K562 (cell line): ENCODE measurements around the gene NTRK3. TPM values are rescaled to one million over a fixed set of nuclear protein-coding genes. Genes with fewer than 3 reads are reported as not detected.

Source experiments
- ATAC-seq: fragments of 200-7000 bp; cut with Tn5 transposase; 3 replicates; pipeline ENCODE4 v1.9.1; 2020; ENCODE audit warnings: moderate library complexity
- BruUV-seq: library from RNA; stranded (reverse); fragments of 400-500 nt; replicated peaks from 2 replicates; lab custom pipeline; 2021; lab: Mats Ljungman, UMichigan
- CTCF ChIA-PET: fragments of 300-600 bp; formaldehyde crosslinking; extraction: SDS; loops from one replicate; lab custom pipeline; 2021; ENCODE audit warnings: low intra/inter-chr PET ratio; lab: Yijun Ruan, JAX
- POLR2A ChIA-PET: fragments of 300-600, 350-650 bp; sonication (Branson Sonifier 250); formaldehyde crosslinking; extraction: SDS; loops from one replicate; lab custom pipeline; 2021; ENCODE audit warnings: antibody characterized with exemption, inconsistent platforms; lab: Yijun Ruan, JAX
- DNase-seq, 4 experiments: peaks; one replicate each; pipeline versions ENCODE4 v3.0.0 to v3.0.0-alpha.2; 2011 to 2018; ENCODE audit warnings: low spot score in 3 of 4, mixed read lengths in 3 of 4; ENCODE audit errors: extremely low read depth in 1 of 4
- FAIRE-seq: peaks from 2 replicates; lab custom pipeline; 2011; peaks lifted over from hg19 to GRCh38; lab: Jason Lieb, UNC
- H2AFZ ChIP-seq: 2 replicates; pipeline ENCODE4 v1.6.0; 2011; ENCODE audit warnings: low read depth, low read length, control low read depth, inconsistent platforms
- H3K27ac ChIP-seq: fragments of 200-600 bp; 3 replicates; pipeline ENCODE4 v1.8.0; 2011; ENCODE audit warnings: low read depth, mild to moderate bottlenecking, control low read depth, inconsistent platforms, low read length, moderate library complexity, mixed read lengths; ENCODE audit errors: extremely low read depth
- H3K27me3 ChIP-seq, 2 experiments: fragments of 300-600 bp in 1 of 2; 2 replicates in 1 of 2; 3 replicates in 1 of 2; pipeline versions ENCODE4 v1.6.0 to v1.8.0; 2011; ENCODE audit warnings: inconsistent platforms in 2 of 2, low read length in 2 of 2, mild to moderate bottlenecking in 1 of 2, mixed read lengths in 1 of 2, moderate library complexity in 1 of 2; ENCODE audit not compliant: control insufficient read depth in 2 of 2, insufficient read depth in 2 of 2
- H3K36me3 ChIP-seq: fragments of 300-600 bp; 3 replicates; pipeline ENCODE4 v1.8.0; 2011; ENCODE audit warnings: mild to moderate bottlenecking, low read length, inconsistent platforms; ENCODE audit not compliant: control insufficient read depth, insufficient read depth
- H3K4me1 ChIP-seq, 2 experiments: fragments of 200-600 bp in 1 of 2; replicated peaks in 1 of 2; 2 replicates in 1 of 2; 3 replicates in 1 of 2; pipeline versions ENCODE4 v1.5.1 to v1.8.0; 2011; ENCODE audit warnings: inconsistent platforms in 2 of 2, low read length in 2 of 2, mild to moderate bottlenecking in 1 of 2, mixed read lengths in 1 of 2, moderate library complexity in 1 of 2; ENCODE audit not compliant: control insufficient read depth in 2 of 2, insufficient read depth in 2 of 2
- H3K4me2 ChIP-seq: 2 replicates; pipeline ENCODE4 v1.6.1; 2011; ENCODE audit warnings: low read length, control low read depth, inconsistent platforms, mixed read lengths; ENCODE audit not compliant: insufficient read depth
- H3K4me3 ChIP-seq: fragments of 200-600 bp; sonication (generic), shearing (Covaris generic); 2 replicates; pipeline ENCODE4 v1.5.1; 2016; ENCODE audit warnings: control low read depth, inconsistent platforms
- H3K79me2 ChIP-seq: fragments of 200-600 bp; 3 replicates; pipeline ENCODE4 v1.8.0; 2011; ENCODE audit warnings: low read length, inconsistent platforms; ENCODE audit not compliant: control insufficient read depth, insufficient read depth
- H3K9ac ChIP-seq, 2 experiments: 2 replicates each; pipeline versions ENCODE4 v1.6.0 to v1.6.1; 2011; ENCODE audit warnings: low read depth in 2 of 2, low read length in 2 of 2, control low read depth in 1 of 2, inconsistent platforms in 1 of 2, mild to moderate bottlenecking in 1 of 2, mixed read lengths in 1 of 2; ENCODE audit not compliant: insufficient read depth in 1 of 2
- H3K9me1 ChIP-seq: one replicate; pipeline ENCODE4 v1.6.0; 2011; ENCODE audit warnings: inconsistent platforms, mild to moderate bottlenecking, low read length, moderate library complexity; ENCODE audit not compliant: control insufficient read depth, insufficient read depth
- H3K9me3 ChIP-seq: replicated peaks from 2 replicates; pipeline ENCODE4 v1.5.1; 2011; ENCODE audit warnings: low read depth, low read length, inconsistent platforms; ENCODE audit not compliant: control insufficient read depth, insufficient read depth
- H4K20me1 ChIP-seq: replicated peaks from 2 replicates; pipeline ENCODE4 v1.6.1; 2011; ENCODE audit warnings: low read length, inconsistent platforms, mixed read lengths; ENCODE audit not compliant: control insufficient read depth, insufficient read depth
- CTCFL ChIP-seq: IDR thresholded peaks from 2 replicates; pipeline ENCODE4 v1.6.1; 2011; ENCODE audit warnings: borderline replicate concordance, low read depth, mild to moderate bottlenecking, moderate library complexity, low read length; ENCODE audit not compliant: insufficient read depth, poor library complexity, severe bottlenecking
- DEAF1 ChIP-seq: fragments of 450-650 bp; formaldehyde crosslinking; IDR thresholded peaks from 2 replicates; pipeline ENCODE4 v1.4.0; 2020; ENCODE audit warnings: mild to moderate bottlenecking, moderate library complexity
- HOMEZ ChIP-seq: fragments of 250-450 bp; sonication (Bioruptor Pico); IDR thresholded peaks from 2 replicates; pipeline ENCODE4 v1.4.0; 2020; ENCODE audit warnings: mild to moderate bottlenecking, moderate library complexity
- NCOA2 ChIP-seq, 2 experiments: fragments of 450-650 bp; IDR thresholded peaks; 2 replicates each; pipeline ENCODE4 v1.6.1; 2018; ENCODE audit warnings: mild to moderate bottlenecking in 2 of 2, moderate library complexity in 1 of 2; ENCODE audit not compliant: partially characterized antibody in 2 of 2
- NR2C1 ChIP-seq, 2 experiments: fragments of 450-650 bp; IDR thresholded peaks; 2 replicates each; pipeline ENCODE4 v1.6.1; 2017; ENCODE audit warnings: mild to moderate bottlenecking in 2 of 2, antibody characterized with exemption in 1 of 2, inconsistent platforms in 1 of 2, missing compliant biosample characterization in 1 of 2, missing genetic modification characterization in 1 of 2
- SREBF1 ChIP-seq: fragments of 150-350 bp; IDR thresholded peaks from 2 replicates; pipeline ENCODE4 v1.6.1; 2014; ENCODE audit warnings: antibody characterized with exemption, low read depth, low read length, borderline replicate concordance
- TAL1 ChIP-seq: fragments of 450-650 bp; IDR thresholded peaks from 2 replicates; pipeline ENCODE4 v1.6.1; 2016; ENCODE audit warnings: mild to moderate bottlenecking
- ZBTB8A ChIP-seq: fragments of 450-650 bp; IDR thresholded peaks from 2 replicates; pipeline ENCODE4 v1.6.1; 2018; ENCODE audit warnings: mild to moderate bottlenecking, moderate library complexity; ENCODE audit not compliant: partially characterized antibody
- ZKSCAN1 ChIP-seq: fragments of 150-350 bp; IDR thresholded peaks from 2 replicates; pipeline ENCODE4 v1.6.1; 2016; ENCODE audit warnings: low read depth, low read length
- ZNF324 ChIP-seq: fragments of 250-450 bp; sonication (Bioruptor Pico); IDR thresholded peaks from 2 replicates; pipeline ENCODE4 v1.4.0; 2020; ENCODE audit warnings: mild to moderate bottlenecking
- ZNF398 ChIP-seq: fragments of 250-450 bp; sonication (Bioruptor Pico); IDR thresholded peaks from 2 replicates; pipeline ENCODE4 v1.8.0; 2021; ENCODE audit warnings: moderate library complexity, mild to moderate bottlenecking, inconsistent platforms
- WGBS: fragments of 100-300 bp; shearing (Covaris generic); methylation state at CpG from one replicate; pipeline ENCODE4 v1.1.6; 2016; ENCODE audit warnings: low coverage, mixed read lengths; ENCODE audit not compliant: insufficient coverage; ENCODE audit errors: missing lambda C conversion rate; 5-methylcytosine and 5-hydroxymethylcytosine counted together
- in situ Hi-C: fragments of 300-500 bp; cut with MboI; formaldehyde crosslinking; loops from 4 replicates; pipeline ENCODE4 v1.15.0; 2018; ENCODE audit warnings: inconsistent platforms, mixed read lengths
- intact Hi-C: fragments of 100-400 bp; cut with micrococcal nuclease; formaldehyde crosslinking; loops from 2 replicates; pipeline ENCODE4 v1.14.2; 2022
- polyA plus RNA-seq, 8 experiments: library from polyadenylated mRNA; depleted of rRNA in 4 of 8; stranded (reverse) in 5 of 8; unstranded in 3 of 8; fragments of >200 nt; fragmentation: Nextera tagmentation in 2 of 8; fragmentation: Illumina TruSeq in 1 of 8; extraction: Ambion mirVana in 2 of 8; extraction: Trizol in 1 of 8; gene quantifications; 2 replicates each; pipeline versions ENCODE4 v1.2.1 to v1.2.3, GENCODE V29; 2011 to 2014; ENCODE audit warnings: inconsistent platforms in 1 of 8, missing spikeins in 1 of 8
- total RNA-seq, 7 experiments: library from RNA; depleted of rRNA in 6 of 7; stranded (reverse); fragments of >200 nt in 6 of 7; fragmentation: Illumina TruSeq in 2 of 7; extraction: Trizol in 2 of 7; gene quantifications; 2 replicates each; pipeline versions ENCODE4 v1.2.1 to v1.2.3, GENCODE V29; 2011 to 2021; ENCODE audit warnings: low replicate concordance in 1 of 7

The NTRK3 gene
- total and polyA plus RNA-seq, 9 of the 15 experiments (the other 6 are each of a cell fraction or from before 2014, with no cell fraction given) = 0.11 to 0.13 TPM; not detected in 7

GRCh38 chr15:87917480-87917879 lies 339.1 kb downstream of the NTRK3 start (continued):
- TF ChIP-seq CTCFL (no peak), TAL1 (no peak), NR2C1 (IDR thresholded peaks at IDR 0.05) (no peak), NR2C1 (tag; IDR thresholded peaks at IDR 0.05) (no peak)

- DNase-seq (no peak), ATAC-seq (no peak), FAIRE-seq (no peak)
- Histone ChIP-seq H4K20me1 (no peaks in the 10 kb centered on the region), H3K27me3 (no peaks in the 10 kb centered on the region), H3K9me3 (no peaks in the 10 kb centered on the region), H3K9me1 (no peaks in the 10 kb centered on the region), H2AFZ (no peak overlapping the region), H3K27ac (no peak overlapping the region), H3K9ac (no peak overlapping the region), H3K4me3 (no peak overlapping the region), H3K4me1 (no peaks in the 10 kb centered on the region), H3K36me3 (no peaks in the 10 kb centered on the region), H3K79me2 (no peaks in the 10 kb centered on the region), H3K4me2 (no peak overlapping the region)
- no TSS peak for BruUV-seq
- 0% methylated on average over 5 of the region's 5 CpGs for WGBS
- ChIA-PET POLR2A (no interaction called here), CTCF (no interaction called here)
- TF ChIP-seq ZBTB8A (no peak), SREBF1 (no peak), ZKSCAN1 (no peak), HOMEZ (CRISPR knock-in tag) (no peak), ZNF398 (CRISPR knock-in tag) (no peak), DEAF1 (CRISPR knock-in tag) (no peak), ZNF324 (CRISPR knock-in tag) (no peak), NCOA2 (IDR thresholded peaks at IDR 0.05; ENCODE audit: partially characterized antibody in 2 of 2) (no peak)
- in situ Hi-C loops (no loop called here), intact Hi-C loops (no loop called here)
Observed at GRCh38 chr15:87916208-87916607, 340.3 kb downstream of the NTRK3 start.
